Loucy (cell line): ENCODE results near the gene ABHD5.

Experiments
- H2AFZ ChIP-seq: fragments of 200-600 bp; sonication (generic); 2 replicates; pipeline ENCODE4 v1.6.0; 2016; ENCODE audit warnings: antibody characterized with exemption, mild to moderate bottlenecking, low read length, moderate library complexity
- H3F3A ChIP-seq: fragments of 200-600 bp; 2 replicates; pipeline ENCODE4 v1.6.0; 2016; ENCODE audit warnings: antibody characterized with exemption, low read depth, mild to moderate bottlenecking
- H3K27me3 ChIP-seq: fragments of 200-600 bp; sonication (generic); 2 replicates; pipeline ENCODE4 v1.6.1; 2014; ENCODE audit warnings: low read length, mild to moderate bottlenecking; ENCODE audit not compliant: insufficient read depth, poor library complexity, severe bottlenecking
- H3K36me3 ChIP-seq: fragments of 200-600 bp; sonication (generic); 2 replicates; pipeline ENCODE4 v1.6.1; 2016; ENCODE audit warnings: low read length; ENCODE audit not compliant: insufficient read depth
- H3K4me1 ChIP-seq: fragments of 200-600 bp; sonication (generic); 2 replicates; pipeline ENCODE4 v1.5.1; 2014; ENCODE audit warnings: low read length, mild to moderate bottlenecking; ENCODE audit not compliant: insufficient read depth, poor library complexity, severe bottlenecking
- H3K4me2 ChIP-seq: fragments of 200-600 bp; sonication (generic); 2 replicates; pipeline ENCODE4 v1.6.0; 2014; ENCODE audit warnings: antibody characterized with exemption, low read length, low read depth, mild to moderate bottlenecking; ENCODE audit not compliant: poor library complexity, severe bottlenecking
- H3K4me3 ChIP-seq: fragments of 200-600 bp; sonication (generic); 2 replicates; pipeline ENCODE4 v1.5.1; 2014; ENCODE audit warnings: low read length, mild to moderate bottlenecking, mixed read lengths; ENCODE audit not compliant: poor library complexity, severe bottlenecking
- H3K79me2 ChIP-seq: fragments of 200-600 bp; sonication (generic); 2 replicates; pipeline ENCODE4 v1.6.1; 2014; ENCODE audit warnings: low read length; ENCODE audit not compliant: insufficient read depth
- H3K9ac ChIP-seq: fragments of 200-600 bp; sonication (generic); 2 replicates; pipeline ENCODE4 v1.6.0; 2014; ENCODE audit warnings: mild to moderate bottlenecking, low read depth, low read length, moderate library complexity; ENCODE audit not compliant: poor library complexity, severe bottlenecking
- H3K9me2 ChIP-seq: fragments of 200-600 bp; sonication (generic); replicated peaks from 2 replicates; pipeline ENCODE4 v1.6.1; 2016; ENCODE audit warnings: low read depth, low read length, mixed read lengths
- H3K9me3 ChIP-seq: fragments of 200-600 bp; sonication (generic); 2 replicates; pipeline ENCODE4 v1.6.1; 2014; ENCODE audit warnings: mild to moderate bottlenecking, antibody characterized with exemption, low read length, low read depth; ENCODE audit not compliant: insufficient read depth
- H4K20me1 ChIP-seq: fragments of 200-600 bp; sonication (generic); 2 replicates; pipeline ENCODE4 v1.6.0; 2014; ENCODE audit warnings: antibody characterized with exemption, low read length, mild to moderate bottlenecking; ENCODE audit not compliant: insufficient read depth, poor library complexity, severe bottlenecking
- CTCF ChIP-seq: fragments of 200-600 bp; sonication (generic); conservative IDR thresholded peaks from 2 replicates; pipeline ENCODE4 v1.5.1; 2014; ENCODE audit warnings: mild to moderate bottlenecking, antibody characterized with exemption, low read length
- EZH2phosphoT487 ChIP-seq: fragments of 200-600 bp; IDR thresholded peaks from 2 replicates; pipeline ENCODE4 v1.6.1; 2018; ENCODE audit warnings: antibody characterized with exemption, mild to moderate bottlenecking, moderate library complexity, borderline replicate concordance

Gene ABHD5

GRCh38 chr3:43748179-43748578, 57.4 kb downstream of the ABHD5 start:
- H3K9me2 ChIP-seq = no peaks in the 10 kb centered on the region
- H3K27me3 ChIP-seq = no peaks in the 10 kb centered on the region
- no peaks in the 10 kb centered on the region for H4K20me1 ChIP-seq
- no peaks in the 10 kb centered on the region for H3K9me3 ChIP-seq
- H3F3A ChIP-seq = no peaks in the 10 kb centered on the region
- H3K4me1 ChIP-seq = no peaks in the 10 kb centered on the region
- no peak overlapping the region for H2AFZ ChIP-seq
- no peaks in the 10 kb centered on the region for H3K36me3 ChIP-seq
- no peak overlapping the region for H3K4me3 ChIP-seq
- H3K4me2 ChIP-seq = no peak overlapping the region
- H3K79me2 ChIP-seq = no peaks in the 10 kb centered on the region
- no peak for TF ChIP-seq CTCF
- TF ChIP-seq EZH2phosphoT487 = no peak
- H3K9ac ChIP-seq = no peak overlapping the region

- Histone ChIP-seq H3K79me2 (no peaks in the 10 kb centered on the region), H3K4me3 (no peak overlapping the region), H3K9me2 (no peaks in the 10 kb centered on the region), H3K36me3 (no peaks in the 10 kb centered on the region), H2AFZ (no peak overlapping the region), H3K4me1 (no peaks in the 10 kb centered on the region), H3K27me3 (no peaks in the 10 kb centered on the region), H4K20me1 (no peaks in the 10 kb centered on the region), H3K4me2 (no peak overlapping the region), H3K9ac (no peak overlapping the region), H3K9me3 (no peaks in the 10 kb centered on the region), H3F3A (no peaks in the 10 kb centered on the region)
- TF ChIP-seq CTCF (no peak), EZH2phosphoT487 (no peak)
These were observed 57.9 kb downstream of the ABHD5 start for GRCh38 chr3:43748645-43749044.

GRCh38 chr3:43752905-43753304, 62.2 kb downstream of the ABHD5 start:
- no peak overlapping the region for H3K9ac ChIP-seq
- no peaks in the 10 kb centered on the region for H3K9me2 ChIP-seq
- no peak overlapping the region for H3K4me2 ChIP-seq
- no peaks in the 10 kb centered on the region for H4K20me1 ChIP-seq
- H3F3A ChIP-seq = no peaks in the 10 kb centered on the region
- no peaks in the 10 kb centered on the region for H3K9me3 ChIP-seq
- no peak overlapping the region for H2AFZ ChIP-seq
- H3K79me2 ChIP-seq = no peaks in the 10 kb centered on the region
- no peaks in the 10 kb centered on the region for H3K27me3 ChIP-seq
- no peak for TF ChIP-seq EZH2phosphoT487
- no peak for TF ChIP-seq CTCF
- H3K4me1 ChIP-seq = no peaks in the 10 kb centered on the region
- H3K36me3 ChIP-seq = no peaks in the 10 kb centered on the region
- H3K4me3 ChIP-seq = no peak overlapping the region
